ENCODE data around the gene SMYD3. TPM values are rescaled to one million over a fixed set of nuclear protein-coding genes. Genes with fewer than 3 reads are reported as not detected.

The SMYD3 gene
- total RNA-seq, 1 donor from 2014 or later = 80.8 TPM

GRCh38 chr1:246146804-246147523 lies 360.1 kb downstream of the SMYD3 start:
- peaks cover 4% of the 10 kb centered on the region for H3K9me3 ChIP-seq (ENCODE audit: insufficient read depth, low read depth, low read length)
- TF ChIP-seq CTCF (IDR thresholded peaks at IDR 0.05; ENCODE audit: insufficient read depth, low read depth, low read length) = no peak
- no peak for TF ChIP-seq EZH2 (IDR thresholded peaks at IDR 0.05; ENCODE audit: insufficient read depth, low read length)
- peaks cover 14% of the 10 kb centered on the region for H3K4me1 ChIP-seq (ENCODE audit: insufficient read depth, low read length)
- H3K4me1 Mint-ChIP-seq (ENCODE audit: low read depth, unreplicated experiment) = peaks cover 15% of the 10 kb centered on the region
- H3K27me3 ChIP-seq (ENCODE audit: insufficient read depth, low read length) = no peaks in the 10 kb centered on the region
- FAIRE-seq (no peak), DNase-seq (ENCODE audit: low read depth) (no peak)
- no peaks in the 10 kb centered on the region for H3K36me3 ChIP-seq (ENCODE audit: insufficient read depth, low read length)
- H3K9ac ChIP-seq (ENCODE audit: low read length) = no peak overlapping the region
- no peak overlapping the region for H3K27ac Mint-ChIP-seq (ENCODE audit: unreplicated experiment)
- H3K4me2 ChIP-seq (ENCODE audit: low read length) = no peak overlapping the region
- peaks cover 4% of the 10 kb centered on the region for H3K9me3 Mint-ChIP-seq (ENCODE audit: unreplicated experiment)
- peaks cover 10% of the 10 kb centered on the region for H3K36me3 Mint-ChIP-seq (ENCODE audit: low read depth, unreplicated experiment)
- H3K27me3 Mint-ChIP-seq (ENCODE audit: low read depth, unreplicated experiment) = no peaks in the 10 kb centered on the region
- H3K79me2 ChIP-seq (ENCODE audit: insufficient read depth, low read length) = no peaks in the 10 kb centered on the region
- H3K27ac ChIP-seq (ENCODE audit: low read depth, low read length) = no peak overlapping the region
- H4K20me1 ChIP-seq (ENCODE audit: insufficient read depth, low read length) = no peaks in the 10 kb centered on the region
- no peak overlapping the region for H3K4me3 ChIP-seq (ENCODE audit: insufficient read depth, low read depth, low read length)
- no peak overlapping the region for H3K4me3 Mint-ChIP-seq (ENCODE audit: unreplicated experiment)
- no peak overlapping the region for H2AFZ ChIP-seq (ENCODE audit: low read depth, low read length)

DNA sequence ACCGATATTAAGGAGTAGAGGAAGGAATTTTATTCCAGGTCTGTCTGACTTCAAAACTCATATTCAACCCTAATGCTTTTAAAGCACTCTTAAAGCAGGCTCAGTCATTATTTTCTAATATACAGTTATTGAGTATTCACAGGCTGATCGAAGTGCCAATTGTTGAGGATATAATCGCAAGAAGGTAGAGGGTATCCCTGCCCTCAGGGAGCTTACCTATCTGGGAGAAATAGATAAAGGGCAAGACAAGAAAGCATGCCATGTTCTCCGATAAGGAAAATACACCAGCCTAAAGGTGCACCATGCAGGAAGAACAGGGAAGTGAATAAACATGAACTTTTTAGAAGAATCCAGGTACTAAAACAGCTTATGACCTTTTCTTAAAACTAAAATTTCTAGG lies 361.2 kb downstream of the SMYD3 start:
- Mint-ChIP-seq H3K9me3 (ENCODE audit: unreplicated experiment) (peaks cover 4% of the 10 kb centered on the region), H3K36me3 (ENCODE audit: low read depth, unreplicated experiment) (peaks cover 10% of the 10 kb centered on the region), H3K4me3 (ENCODE audit: unreplicated experiment) (no peak overlapping the region), H3K27ac (ENCODE audit: unreplicated experiment) (no peak overlapping the region), H3K4me1 (ENCODE audit: low read depth, unreplicated experiment) (peaks cover 18% of the 10 kb centered on the region), H3K27me3 (ENCODE audit: low read depth, unreplicated experiment) (no peaks in the 10 kb centered on the region)
- Histone ChIP-seq H2AFZ (ENCODE audit: low read depth, low read length) (no peak overlapping the region), H3K4me3 (ENCODE audit: insufficient read depth, low read depth, low read length) (no peak overlapping the region), H4K20me1 (ENCODE audit: insufficient read depth, low read length) (no peaks in the 10 kb centered on the region), H3K36me3 (ENCODE audit: insufficient read depth, low read length) (no peaks in the 10 kb centered on the region), H3K27ac (ENCODE audit: low read depth, low read length) (no peak overlapping the region), H3K9me3 (ENCODE audit: insufficient read depth, low read depth, low read length) (peaks cover 4% of the 10 kb centered on the region), H3K9ac (ENCODE audit: low read length) (no peak overlapping the region), H3K27me3 (ENCODE audit: insufficient read depth, low read length) (no peaks in the 10 kb centered on the region), H3K4me1 (ENCODE audit: insufficient read depth, low read length) (peaks cover 21% of the 10 kb centered on the region), H3K4me2 (ENCODE audit: low read length) (no peak overlapping the region), H3K79me2 (ENCODE audit: insufficient read depth, low read length) (no peaks in the 10 kb centered on the region)
- DNase-seq (ENCODE audit: low read depth) (no peak), FAIRE-seq (no peak)
- TF ChIP-seq CTCF (IDR thresholded peaks at IDR 0.05; ENCODE audit: insufficient read depth, low read depth, low read length) (no peak), EZH2 (IDR thresholded peaks at IDR 0.05; ENCODE audit: insufficient read depth, low read length) (no peak)

GRCh38 chr1:246144931-246145330 lies 362.1 kb downstream of the SMYD3 start:
- Histone ChIP-seq H3K36me3 (ENCODE audit: insufficient read depth, low read length) (no peaks in the 10 kb centered on the region), H4K20me1 (ENCODE audit: insufficient read depth, low read length) (no peaks in the 10 kb centered on the region), H3K27me3 (ENCODE audit: insufficient read depth, low read length) (no peaks in the 10 kb centered on the region), H3K79me2 (ENCODE audit: insufficient read depth, low read length) (no peaks in the 10 kb centered on the region), H3K9me3 (ENCODE audit: insufficient read depth, low read depth, low read length) (peaks cover 4% of the 10 kb centered on the region), H3K4me2 (ENCODE audit: low read length) (no peak overlapping the region), H2AFZ (ENCODE audit: low read depth, low read length) (no peak overlapping the region), H3K27ac (ENCODE audit: low read depth, low read length) (no peak overlapping the region), H3K4me1 (ENCODE audit: insufficient read depth, low read length) (peaks cover 28% of the 10 kb centered on the region), H3K4me3 (ENCODE audit: insufficient read depth, low read depth, low read length) (no peak overlapping the region), H3K9ac (ENCODE audit: low read length) (no peak overlapping the region)
- Mint-ChIP-seq H3K27me3 (ENCODE audit: low read depth, unreplicated experiment) (no peaks in the 10 kb centered on the region), H3K36me3 (ENCODE audit: low read depth, unreplicated experiment) (peaks cover 12% of the 10 kb centered on the region), H3K4me1 (ENCODE audit: low read depth, unreplicated experiment) (peaks cover 22% of the 10 kb centered on the region), H3K4me3 (ENCODE audit: unreplicated experiment) (no peak overlapping the region), H3K9me3 (ENCODE audit: unreplicated experiment) (peaks cover 4% of the 10 kb centered on the region), H3K27ac (ENCODE audit: unreplicated experiment) (no peak overlapping the region)
- DNase-seq (ENCODE audit: low read depth) (no peak), FAIRE-seq (no peak)
- TF ChIP-seq EZH2 (IDR thresholded peaks at IDR 0.05; ENCODE audit: insufficient read depth, low read length) = no peak

All from astrocyte (in vitro differentiated cells and primary cell).